Neural cell (in vitro differentiated cells): ENCODE results near the gene FNDC3B.

Experiments
- CTCF ChIP-seq: fragments of 450-650 bp; IDR thresholded peaks from 2 replicates; pipeline ENCODE4 v1.5.1; 2014; ENCODE audit warnings: antibody characterized with exemption, mild to moderate bottlenecking, moderate library complexity; ENCODE audit not compliant: poor library complexity, severe bottlenecking
- EZH2 ChIP-seq: fragments of 200-600, 300-800 bp; shearing (Covaris generic), sonication (generic); IDR thresholded peaks from 2 replicates; pipeline ENCODE4 v1.6.1; 2014; ENCODE audit warnings: antibody characterized with exemption, low read length, borderline replicate concordance, mild to moderate bottlenecking; ENCODE audit not compliant: insufficient read depth, poor library complexity, severe bottlenecking
- MXI1 ChIP-seq: fragments of 450-650 bp; conservative IDR thresholded peaks from 2 replicates; pipeline ENCODE4 v1.6.1; 2014; ENCODE audit warnings: antibody characterized with exemption, mild to moderate bottlenecking; ENCODE audit not compliant: poor library complexity, severe bottlenecking
- POLR2AphosphoS5 ChIP-seq: IDR thresholded peaks from 2 replicates; pipeline ENCODE4 v1.6.1; 2012
- RAD21 ChIP-seq: fragments of 450-650 bp; conservative IDR thresholded peaks from 2 replicates; pipeline ENCODE4 v1.6.1; 2014; ENCODE audit warnings: antibody characterized with exemption, mild to moderate bottlenecking, moderate library complexity
- REST ChIP-seq: IDR thresholded peaks from 2 replicates; pipeline ENCODE4 v1.6.1; 2012; ENCODE audit warnings: borderline replicate concordance
- SMC3 ChIP-seq: fragments of 450-650 bp; conservative IDR thresholded peaks from 2 replicates; pipeline ENCODE4 v1.6.1; 2014; ENCODE audit warnings: antibody characterized with exemption, mild to moderate bottlenecking, moderate library complexity; ENCODE audit not compliant: poor library complexity
- TAF1 ChIP-seq: IDR thresholded peaks from 2 replicates; pipeline ENCODE4 v1.6.1; 2012; ENCODE audit warnings: low read depth

GRCh38 chr3:172449466-172450149 is 410.2 kb downstream of the FNDC3B start:
- TF ChIP-seq CTCF = no peak
- no peak for TF ChIP-seq POLR2AphosphoS5
- TF ChIP-seq SMC3 = no peak
- TF ChIP-seq RAD21 = no peak
- no peak for TF ChIP-seq EZH2
- TF ChIP-seq MXI1 = no peak
- peak; percentile 60 for TF ChIP-seq REST
- no peak for TF ChIP-seq TAF1
